ENCODE measurements around the gene CCDC77. TPM values are rescaled to one million over a fixed set of nuclear protein-coding genes. Genes with fewer than 3 reads are reported as not detected.
"Not testable (repeated sequence)": the region's sequence is repeated elsewhere in the genome, so short reads cannot be mapped to it uniquely, and the experiment has no call there.

CCDC77 gene
- total and polyA plus RNA-seq, 12 donors: 5.1 to 47.5 (median 9.3) TPM

DNA sequence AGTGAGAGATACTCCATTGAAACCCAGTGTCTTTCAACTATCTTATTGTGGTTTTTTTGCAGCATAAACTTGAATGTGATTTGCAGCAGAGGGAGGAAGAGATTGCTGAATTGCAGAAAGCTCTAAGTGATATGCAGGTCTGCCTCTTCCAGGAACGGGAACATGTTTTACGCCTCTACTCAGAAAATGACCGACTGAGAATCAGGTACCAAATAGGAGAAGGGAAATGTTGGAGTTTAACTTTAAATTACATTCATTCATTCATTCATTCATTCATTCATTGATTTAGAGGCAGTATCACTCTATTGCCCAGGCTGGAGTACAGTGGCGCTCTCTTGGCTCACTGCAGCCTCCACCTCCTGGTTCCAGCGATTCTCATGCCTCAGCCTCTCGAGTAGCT is 17.0 kb downstream of the CCDC77 start:
- H3K27me3 ChIP-seq: no peaks in the 10 kb centered on the region
- WGBS, 4 donors: 95 to 99% (median 97%) methylated on average over 6 of the region's 6 CpGs
- H3K36me3 ChIP-seq (replicated peaks in 1 of 2): peaks cover 0 to 26% of the 10 kb centered on the region in 2 donors
- H3K4me3 ChIP-seq: no peak overlapping the region
- no peak for TF ChIP-seq POLR2A (IDR thresholded peaks at IDR 0.05)
- TF ChIP-seq, protein P1, sequence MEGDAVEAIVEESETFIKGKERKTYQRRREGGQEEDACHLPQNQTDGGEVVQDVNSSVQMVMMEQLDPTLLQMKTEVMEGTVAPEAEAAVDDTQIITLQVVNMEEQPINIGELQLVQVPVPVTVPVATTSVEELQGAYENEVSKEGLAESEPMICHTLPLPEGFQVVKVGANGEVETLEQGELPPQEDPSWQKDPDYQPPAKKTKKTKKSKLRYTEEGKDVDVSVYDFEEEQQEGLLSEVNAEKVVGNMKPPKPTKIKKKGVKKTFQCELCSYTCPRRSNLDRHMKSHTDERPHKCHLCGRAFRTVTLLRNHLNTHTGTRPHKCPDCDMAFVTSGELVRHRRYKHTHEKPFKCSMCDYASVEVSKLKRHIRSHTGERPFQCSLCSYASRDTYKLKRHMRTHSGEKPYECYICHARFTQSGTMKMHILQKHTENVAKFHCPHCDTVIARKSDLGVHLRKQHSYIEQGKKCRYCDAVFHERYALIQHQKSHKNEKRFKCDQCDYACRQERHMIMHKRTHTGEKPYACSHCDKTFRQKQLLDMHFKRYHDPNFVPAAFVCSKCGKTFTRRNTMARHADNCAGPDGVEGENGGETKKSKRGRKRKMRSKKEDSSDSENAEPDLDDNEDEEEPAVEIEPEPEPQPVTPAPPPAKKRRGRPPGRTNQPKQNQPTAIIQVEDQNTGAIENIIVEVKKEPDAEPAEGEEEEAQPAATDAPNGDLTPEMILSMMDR (IDR thresholded peaks at IDR 0.05): no peak
- no peaks in the 10 kb centered on the region for H3K4me1 ChIP-seq (replicated peaks in 1 of 2)
- DNase-seq: no peak
- no peak overlapping the region for H3K27ac ChIP-seq
- no peaks in the 10 kb centered on the region for H3K9me3 ChIP-seq (replicated peaks in 1 of 3)
- intact Hi-C loops (cut with DNase I): no loop called here

DNA sequence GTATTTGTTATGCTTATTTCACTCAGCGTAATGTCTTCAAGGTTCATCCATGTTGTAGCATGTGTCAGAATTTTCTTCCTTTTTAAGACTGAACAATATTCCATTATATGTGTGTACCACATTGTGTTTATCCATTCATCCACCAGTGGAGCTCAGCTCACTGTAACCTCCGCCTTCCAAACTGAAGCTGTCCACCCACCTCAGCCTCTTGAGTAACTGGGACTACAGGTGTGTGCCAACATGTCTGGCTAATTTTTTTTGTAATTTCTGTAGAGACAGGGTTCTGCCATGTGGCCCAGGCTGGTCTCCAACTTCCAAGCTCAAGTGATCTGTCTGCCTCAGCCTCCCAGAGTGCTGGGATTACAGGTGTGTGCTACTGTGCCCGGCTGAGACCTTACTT is 21.1 kb downstream of the CCDC77 start:
- no peak overlapping the region for H3K27ac ChIP-seq
- no peaks in the 10 kb centered on the region for H3K9me3 ChIP-seq (replicated peaks in 1 of 3)
- WGBS, 4 donors: 89 to 98% (median 96%) methylated on average over 3 of the region's 3 CpGs
- no peak for DNase-seq
- H3K36me3 ChIP-seq (replicated peaks in 1 of 2): peaks cover 0 to 11% of the 10 kb centered on the region in 2 donors
- H3K4me1 ChIP-seq (replicated peaks in 1 of 2): no peaks in the 10 kb centered on the region
- intact Hi-C loops (cut with DNase I): no loop called here
- H3K27me3 ChIP-seq: no peaks in the 10 kb centered on the region
- no peak overlapping the region for H3K4me3 ChIP-seq
- TF ChIP-seq POLR2A (IDR thresholded peaks at IDR 0.05): no peak
- TF ChIP-seq, protein P1 (IDR thresholded peaks at IDR 0.05): no peak

DNA sequence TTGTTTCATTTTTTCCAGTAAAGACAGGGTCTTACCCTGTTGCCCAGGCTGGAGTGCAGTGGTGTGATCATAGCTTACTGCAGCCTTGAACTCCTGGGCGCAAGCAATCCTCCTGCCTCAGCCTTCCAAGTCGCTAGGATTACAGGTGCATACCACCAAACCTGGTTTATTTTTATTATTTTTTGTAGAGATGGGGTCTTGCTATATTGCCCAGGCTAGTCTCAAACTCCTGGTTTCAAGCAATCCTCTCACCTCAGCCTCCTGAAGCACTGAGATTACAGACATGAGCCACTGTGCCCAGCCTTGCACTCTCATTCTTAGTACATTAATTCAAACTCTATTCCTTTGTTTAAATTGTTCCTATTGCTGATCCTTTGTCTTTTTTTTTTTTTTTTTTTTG is 34.3 kb downstream of the CCDC77 start:
- H3K4me1 ChIP-seq (replicated peaks in 1 of 2); H3K4me3 ChIP-seq; H3K9me3 ChIP-seq (replicated peaks in 1 of 3); H3K27ac ChIP-seq; intact Hi-C loops (cut with DNase I); DNase-seq; H3K27me3 ChIP-seq: not testable (repeated sequence)
- peaks cover 0 to 15% of the 10 kb centered on the region in 2 donors for H3K36me3 ChIP-seq (replicated peaks in 1 of 2)
- 88 to 100% (median 96%) methylated on average over 2 of the region's 2 CpGs for WGBS, 4 donors

DNA sequence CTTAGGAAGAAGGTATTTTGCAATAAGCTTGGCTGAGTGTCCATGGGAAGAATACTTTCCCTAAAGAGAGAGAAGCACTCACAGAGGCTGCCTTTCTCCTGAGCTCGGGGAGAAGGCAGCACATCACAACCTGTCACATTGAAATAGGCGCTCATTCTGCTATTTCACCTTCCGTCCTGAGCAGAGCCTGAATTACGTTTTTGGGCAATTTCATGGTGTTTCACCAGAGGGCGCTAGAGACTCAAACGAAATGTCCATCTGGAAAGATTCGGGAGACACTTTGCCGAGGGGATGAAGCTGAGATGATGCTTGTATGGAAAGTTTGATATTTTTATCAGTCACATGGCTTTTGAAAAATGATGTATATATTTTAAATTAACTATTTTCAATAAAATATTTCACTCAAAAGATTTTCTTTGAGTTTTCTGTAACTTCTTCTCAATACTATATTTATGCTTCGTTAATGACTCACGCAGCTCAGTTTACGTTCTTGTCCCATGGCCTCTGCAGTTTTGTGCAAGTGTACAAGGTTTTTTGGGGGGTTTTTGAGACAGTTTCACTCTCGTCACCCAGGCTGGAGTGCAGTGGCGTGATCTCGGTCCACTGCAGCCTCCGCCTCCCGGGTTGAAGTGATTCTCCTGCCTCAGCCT is 40.9 kb downstream of the CCDC77 start:
- 51 to 55% (median 55%) methylated on average over 16 of the region's 16 CpGs for WGBS, 4 donors
- Histone ChIP-seq H3K4me3 (no peak overlapping the region), H3K9me3 (replicated peaks in 1 of 3) (no peaks in the 10 kb centered on the region), H3K36me3 (replicated peaks in 1 of 2) (no peaks in the 10 kb centered on the region), H3K27ac (no peak overlapping the region), H3K27me3 (no peaks in the 10 kb centered on the region), H3K4me1 (replicated peaks in 1 of 2) (no peaks in the 10 kb centered on the region)
- DNase-seq: peak; percentile 40 to 86 (median 62)
- intact Hi-C loops (cut with DNase I): loop anchor here in 1 of 2 donors (5.0 kb wide), 1 partner anchor 105 kb away; no protein-coding TSS in a partner anchor
- TF ChIP-seq, protein P1 (IDR thresholded peaks at IDR 0.05): peak; percentile 75 to 81 (median 78)
- TF ChIP-seq POLR2A (IDR thresholded peaks at IDR 0.05): no peak

DNA sequence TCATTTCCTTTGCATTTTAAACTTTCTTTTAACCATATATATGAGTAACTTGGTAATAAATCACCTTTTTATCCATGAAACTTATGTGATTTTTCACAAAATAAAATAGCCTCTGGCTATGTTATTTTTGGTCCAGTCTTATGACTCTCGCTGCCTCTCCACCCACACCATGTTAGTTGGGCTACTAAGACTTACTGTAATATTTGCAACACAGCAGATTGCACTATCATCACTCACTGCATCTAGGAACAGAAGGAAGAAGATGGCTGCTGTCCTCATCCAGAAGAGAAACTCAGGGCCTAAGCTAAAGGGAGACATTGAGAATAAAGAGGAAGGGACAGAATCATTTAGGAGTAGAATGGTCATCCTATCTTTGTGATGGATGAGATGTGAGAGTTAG is 45.7 kb downstream of the CCDC77 start:
- intact Hi-C loops (cut with DNase I): no loop called here
- no peaks in the 10 kb centered on the region for H3K27me3 ChIP-seq
- no peak for TF ChIP-seq POLR2A (IDR thresholded peaks at IDR 0.05)
- TF ChIP-seq, protein P1 (IDR thresholded peaks at IDR 0.05): no peak
- no peak overlapping the region for H3K4me3 ChIP-seq
- 89 to 97% (median 95%) methylated on average over 1 of the region's 1 CpG for WGBS, 4 donors
- DNase-seq: no peak
- no peak overlapping the region for H3K27ac ChIP-seq
- H3K9me3 ChIP-seq (replicated peaks in 1 of 3): no peaks in the 10 kb centered on the region
- H3K4me1 ChIP-seq (replicated peaks in 1 of 2): no peaks in the 10 kb centered on the region
- H3K36me3 ChIP-seq (replicated peaks in 1 of 2): no peaks in the 10 kb centered on the region
